HG03095 (cell line): Measurements from ENCODE around the gene SLC6A16.
"Not testable (repeated sequence)": the region's sequence is repeated elsewhere in the genome, so short reads cannot be mapped to it uniquely, and the experiment has no call there.

Source experiments
- ATAC-seq: cut with Tn5 transposase; IDR thresholded peaks from one replicate; pipeline ENCODE4 v1.9.1; 2021; ENCODE audit warnings: moderate library complexity; ENCODE audit not compliant: unreplicated experiment

SLC6A16 gene

DNA sequence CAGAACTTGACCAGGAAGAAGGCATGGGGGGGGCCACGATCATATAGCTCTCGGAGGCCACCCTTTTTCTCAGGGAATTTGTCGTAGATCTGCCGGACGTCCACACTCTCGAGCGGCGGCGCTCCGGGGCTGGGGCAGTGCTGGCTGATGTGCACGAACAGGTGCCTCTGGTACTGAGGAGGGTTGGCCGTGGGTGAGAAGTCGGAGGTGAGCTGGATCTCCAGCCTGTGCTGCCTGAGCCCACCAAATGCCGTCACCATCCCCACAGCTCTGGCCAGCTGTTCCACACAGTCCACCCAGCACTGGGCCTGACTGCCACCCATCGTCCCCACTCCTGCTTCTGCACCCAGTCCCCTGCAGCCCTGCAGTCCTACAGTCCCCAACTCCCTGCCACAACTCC lies 22.2 kb upstream of the SLC6A16 start:
- ATAC-seq, result no peak

DNA sequence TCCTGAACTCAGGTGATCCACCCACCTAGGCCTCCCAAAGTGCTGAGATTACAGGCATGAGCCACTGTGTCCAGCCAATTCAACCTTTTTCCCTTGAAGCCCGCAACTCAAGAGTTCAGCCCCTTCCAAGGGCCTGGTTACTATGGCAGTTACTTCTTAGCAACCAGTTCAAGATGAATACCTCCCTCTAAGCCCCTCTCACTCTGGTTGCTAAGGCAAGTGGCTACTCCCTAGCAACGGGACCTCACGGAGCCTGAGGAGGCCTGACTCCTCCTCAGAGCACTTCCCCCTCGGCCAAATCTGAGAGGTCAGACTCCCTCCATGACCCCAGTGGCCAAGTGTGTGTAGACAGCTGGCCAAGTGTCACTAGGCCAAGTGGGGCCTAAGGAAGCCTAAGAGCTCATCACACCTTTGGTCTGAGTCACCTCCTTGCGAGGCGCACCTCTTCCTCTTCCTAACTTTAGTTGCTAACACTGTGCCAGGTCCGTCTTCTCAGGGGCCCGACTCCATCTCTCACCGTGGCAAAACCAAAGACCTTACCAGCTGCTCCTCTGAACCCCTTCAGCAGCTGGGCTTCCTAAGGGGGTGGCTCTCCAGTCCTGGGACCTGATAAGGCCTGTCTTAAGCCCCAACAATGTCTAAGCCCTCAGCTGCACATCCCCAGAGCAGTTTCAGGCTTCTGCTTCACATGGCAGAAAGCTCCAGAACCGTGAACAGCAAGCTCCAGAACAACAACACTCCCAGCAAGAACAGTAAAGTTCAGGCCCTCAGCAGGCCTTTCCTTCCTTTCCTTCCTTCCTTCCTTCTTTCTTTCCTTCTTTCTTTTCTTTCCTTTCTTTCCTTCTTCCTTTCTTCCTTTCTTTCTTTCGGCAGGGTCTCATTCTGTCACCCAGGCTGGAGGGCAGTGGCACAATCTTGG lies 19.8 kb upstream of the SLC6A16 start:
- ATAC-seq, result no peak

DNA sequence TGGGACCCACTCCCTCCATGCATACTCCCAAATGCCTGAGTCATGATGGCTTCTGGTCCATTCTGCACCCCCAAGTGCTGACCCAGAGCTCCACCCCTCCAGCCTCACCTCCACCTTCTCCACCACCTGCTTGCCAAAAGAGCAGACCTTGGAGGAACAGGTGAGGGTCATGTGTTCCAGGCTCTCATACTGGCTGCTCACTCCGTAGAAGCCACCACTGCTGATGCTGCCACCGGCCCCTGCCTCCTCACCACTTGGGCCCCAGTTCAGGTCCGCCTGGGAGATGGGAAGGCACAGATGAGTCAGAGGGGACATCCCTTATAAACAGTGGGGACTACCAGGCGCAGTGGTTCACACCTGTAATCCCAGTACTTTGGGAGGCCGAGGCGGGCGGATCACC lies 18.1 kb upstream of the SLC6A16 start:
- ATAC-seq, result no peak

DNA sequence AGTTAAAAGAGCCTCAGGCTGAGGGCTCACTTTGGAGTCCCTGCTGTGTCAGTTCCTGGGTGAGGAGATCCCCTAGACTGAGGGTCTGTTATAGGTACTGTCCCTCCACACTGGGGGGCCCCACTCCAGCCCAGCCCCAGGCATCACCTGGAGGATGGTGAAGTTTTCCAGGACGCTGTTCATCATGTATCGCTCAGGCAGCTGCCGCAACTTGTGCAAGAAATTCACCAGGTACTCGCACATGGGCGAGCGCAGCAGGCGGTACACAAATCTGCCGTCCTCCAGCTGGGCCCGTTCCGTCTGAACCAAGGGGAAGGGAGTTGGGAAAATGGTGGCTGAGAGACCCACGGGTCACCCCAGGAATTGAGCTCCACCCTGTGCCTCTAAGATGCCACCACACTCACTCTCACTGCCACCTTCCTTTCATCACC lies 17.3 kb upstream of the SLC6A16 start:
- ATAC-seq, result no peak

DNA sequence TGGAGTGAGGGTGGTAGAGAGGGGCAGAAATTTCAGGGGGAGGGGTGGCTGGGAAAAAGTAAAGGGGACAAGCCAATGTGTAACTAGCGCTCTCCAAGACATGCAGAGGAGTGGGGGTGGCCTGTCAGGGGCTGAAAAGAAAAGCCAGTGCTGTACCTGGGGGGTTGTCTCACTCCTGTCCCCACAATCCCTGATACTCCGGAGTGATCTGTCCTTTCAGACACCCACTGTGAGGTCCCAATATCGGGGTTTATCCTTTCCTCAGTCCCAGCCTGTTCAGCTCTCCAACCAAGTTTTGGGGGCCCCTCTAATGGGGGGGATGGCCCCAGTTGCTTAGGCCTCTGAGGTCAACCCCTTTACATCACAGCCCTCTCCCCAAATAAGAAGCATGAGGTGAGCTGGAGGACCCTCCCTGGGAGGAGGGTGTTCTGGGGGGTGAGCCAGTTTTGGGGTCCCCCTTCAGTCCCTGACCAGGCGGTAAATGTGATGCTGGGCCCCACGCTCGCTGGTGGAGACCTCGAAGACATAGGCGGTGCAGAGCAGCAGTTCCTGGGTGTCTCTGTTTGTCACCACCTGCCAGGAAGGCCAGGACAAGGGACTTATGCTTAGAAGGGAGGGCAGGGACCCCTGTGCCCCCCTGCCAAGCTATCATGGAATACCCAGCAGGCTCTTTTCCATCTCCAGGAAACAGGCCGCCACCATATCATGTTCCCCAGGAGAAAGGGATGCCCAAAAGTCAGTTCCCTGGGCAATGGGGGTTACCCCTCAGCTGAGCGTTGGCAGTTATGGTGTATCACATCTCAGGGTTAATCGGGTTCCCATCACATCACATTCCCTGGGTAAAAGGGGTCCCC lies 16.1 kb upstream of the SLC6A16 start:
- no peak for ATAC-seq

DNA sequence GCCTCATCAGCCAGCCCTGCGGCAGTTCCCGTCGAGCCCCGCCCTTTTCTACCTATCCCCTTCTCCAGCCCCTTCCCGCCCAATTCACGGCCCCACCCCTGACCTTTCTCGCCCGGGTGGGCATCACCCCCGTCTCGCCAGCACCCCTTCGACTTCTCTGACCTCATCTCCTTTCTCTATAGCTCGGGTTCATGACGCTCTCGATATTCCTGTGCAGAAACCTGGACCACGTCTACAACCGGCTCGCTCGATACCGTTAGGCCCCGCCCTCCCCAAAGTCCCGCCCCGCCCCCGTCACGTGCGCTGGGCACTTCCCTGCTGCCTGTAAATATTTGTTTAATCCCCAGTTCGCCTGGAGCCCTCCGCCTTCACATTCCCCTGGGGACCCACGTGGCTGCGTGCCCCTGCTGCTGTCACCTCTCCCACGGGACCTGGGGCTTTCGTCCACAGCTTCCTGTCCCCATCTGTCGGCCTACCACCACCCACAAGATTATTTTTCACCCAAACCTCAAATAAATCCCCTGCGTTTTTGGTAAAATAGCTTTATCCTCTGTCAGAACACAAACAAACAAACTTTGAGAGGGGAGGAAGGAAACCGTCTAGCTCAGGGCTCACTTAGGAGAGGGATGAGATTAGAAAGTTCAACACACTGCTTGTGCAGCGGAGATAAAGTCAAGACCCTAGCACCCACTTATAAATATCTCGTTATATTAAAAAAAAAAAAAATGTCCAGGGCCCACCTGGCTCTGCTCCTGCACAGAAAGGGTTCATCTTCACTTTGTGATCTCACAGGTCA lies 15.3 kb upstream of the SLC6A16 start:
- peak; percentile 47 for ATAC-seq

DNA sequence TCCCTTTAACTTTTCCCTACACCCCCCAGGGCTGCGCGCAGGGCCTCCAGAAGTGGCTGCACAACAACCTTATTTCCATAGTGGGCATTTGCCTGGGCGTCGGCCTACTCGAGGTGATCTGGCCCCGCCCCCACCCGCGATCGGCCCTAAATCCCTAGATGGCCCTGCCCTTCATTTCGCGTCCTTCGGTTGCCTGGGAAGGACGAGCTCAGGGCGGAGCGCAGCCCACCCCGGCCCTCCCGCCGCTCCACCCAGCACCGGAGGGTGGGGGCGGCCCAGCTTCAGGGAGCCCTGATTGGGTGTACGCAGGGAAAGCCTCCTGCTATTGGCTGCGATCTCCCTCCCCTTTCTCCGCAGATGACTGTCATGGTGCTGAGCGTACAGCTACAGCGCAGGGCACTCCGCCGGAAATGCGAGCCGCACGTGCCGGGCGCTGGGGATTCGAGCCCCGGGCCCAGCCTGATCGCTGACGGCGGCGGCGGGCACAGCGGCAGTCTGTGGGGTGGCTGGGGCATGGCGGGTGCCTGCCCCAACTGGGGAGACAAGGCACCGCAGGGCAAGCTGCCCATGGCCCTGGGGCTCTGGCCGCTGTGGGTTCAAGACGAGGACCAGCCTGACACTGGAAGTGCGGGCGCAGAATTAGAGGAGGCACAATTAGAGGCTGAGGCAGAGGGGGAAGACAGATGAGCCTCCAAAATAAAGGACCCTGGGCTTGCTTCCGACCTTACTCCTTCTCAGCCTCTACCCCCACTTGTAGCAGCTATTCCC lies 14.5 kb upstream of the SLC6A16 start:
- no peak for ATAC-seq

DNA sequence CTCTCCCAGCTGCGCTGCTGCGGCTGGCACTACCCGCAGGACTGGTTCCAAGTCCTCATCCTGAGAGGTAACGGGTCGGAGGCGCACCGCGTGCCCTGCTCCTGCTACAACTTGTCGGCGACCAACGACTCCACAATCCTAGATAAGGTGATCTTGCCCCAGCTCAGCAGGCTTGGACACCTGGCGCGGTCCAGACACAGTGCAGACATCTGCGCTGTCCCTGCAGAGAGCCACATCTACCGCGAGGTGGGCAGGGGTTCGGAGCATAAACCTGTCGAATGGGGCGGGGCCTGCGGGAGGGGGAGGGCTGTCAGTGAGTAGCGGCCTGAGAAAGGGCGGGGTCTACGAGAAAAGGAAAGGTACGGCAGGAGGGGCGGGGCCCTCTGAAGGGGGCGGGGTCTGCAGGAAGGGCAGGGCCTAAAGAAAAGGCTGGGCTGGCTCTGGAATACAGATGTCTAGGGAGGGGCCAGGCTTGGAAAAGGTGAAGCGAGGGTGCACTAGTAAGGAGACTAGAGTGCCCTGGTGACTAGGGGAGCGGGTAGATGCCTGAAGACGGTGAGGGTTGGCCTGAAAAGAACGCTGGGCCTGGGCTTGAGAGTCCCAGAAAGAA lies 13.8 kb upstream of the SLC6A16 start:
- ATAC-seq, result no peak

DNA sequence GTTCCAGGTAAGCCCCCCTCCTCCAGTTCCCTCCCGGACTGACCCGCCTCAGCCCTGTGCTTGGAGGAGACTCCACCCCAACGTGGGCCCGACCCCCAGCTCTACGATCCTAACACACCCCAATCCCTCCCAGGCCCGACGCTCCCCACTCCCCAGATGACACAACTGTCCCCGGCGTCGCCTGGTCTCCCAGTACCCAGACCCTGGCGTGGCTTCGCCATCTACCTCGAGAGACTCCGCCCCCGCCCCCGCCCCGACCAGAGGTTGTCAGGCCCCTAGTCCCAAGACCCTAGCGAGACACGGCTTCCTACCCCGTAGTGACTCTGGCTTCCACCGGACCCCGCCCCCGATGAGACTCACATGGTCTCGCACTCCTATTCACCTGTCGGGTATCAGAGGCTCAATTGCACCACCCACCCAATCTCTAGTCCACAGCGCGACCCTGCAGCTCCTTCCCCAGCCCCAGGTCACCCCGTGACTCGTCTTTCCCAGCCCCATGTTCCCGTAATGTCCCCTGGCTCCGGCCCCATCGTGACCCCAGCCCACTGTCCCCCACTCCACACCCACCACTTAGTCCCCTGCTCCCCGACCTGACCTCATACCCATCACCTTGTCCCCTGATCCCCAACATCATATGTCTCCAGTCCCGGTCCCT lies 13.2 kb upstream of the SLC6A16 start:
- ATAC-seq, result no peak

DNA sequence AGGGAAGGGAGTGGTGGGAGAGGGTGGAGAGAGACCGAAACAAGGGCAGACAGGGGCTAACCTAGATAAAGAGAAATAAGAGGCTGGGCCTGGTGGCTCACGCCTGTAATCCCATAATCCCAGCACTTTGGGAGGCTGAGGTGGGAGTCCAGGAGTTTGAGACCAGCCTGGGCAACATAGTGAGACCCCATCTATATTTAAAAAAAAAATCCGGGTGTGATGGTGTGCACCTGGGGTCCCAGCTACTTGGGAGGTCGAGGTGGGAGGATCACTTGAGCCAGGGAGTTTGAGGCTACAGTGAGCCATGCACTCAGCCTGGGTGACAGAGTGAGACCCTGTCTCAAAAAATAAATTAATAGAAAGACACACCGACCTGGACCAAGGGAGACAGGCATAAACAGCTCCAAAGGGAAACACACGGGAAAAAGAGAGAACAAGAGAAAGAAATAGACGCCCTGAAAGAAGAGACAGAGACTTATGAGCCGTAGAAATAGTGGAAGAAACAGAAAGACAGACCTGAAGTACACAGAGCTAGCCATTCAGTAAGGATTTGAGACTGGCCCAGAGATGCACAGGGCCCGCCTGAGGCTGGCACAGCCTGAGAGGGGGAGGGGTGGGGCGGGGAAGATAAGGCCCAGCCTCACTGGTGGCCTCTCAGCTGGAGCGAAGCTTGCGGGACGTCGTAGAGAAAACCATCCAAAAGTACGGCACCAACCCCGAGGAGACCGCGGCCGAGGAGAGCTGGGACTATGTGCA lies 12.5 kb upstream of the SLC6A16 start:
- ATAC-seq, result no peak

DNA sequence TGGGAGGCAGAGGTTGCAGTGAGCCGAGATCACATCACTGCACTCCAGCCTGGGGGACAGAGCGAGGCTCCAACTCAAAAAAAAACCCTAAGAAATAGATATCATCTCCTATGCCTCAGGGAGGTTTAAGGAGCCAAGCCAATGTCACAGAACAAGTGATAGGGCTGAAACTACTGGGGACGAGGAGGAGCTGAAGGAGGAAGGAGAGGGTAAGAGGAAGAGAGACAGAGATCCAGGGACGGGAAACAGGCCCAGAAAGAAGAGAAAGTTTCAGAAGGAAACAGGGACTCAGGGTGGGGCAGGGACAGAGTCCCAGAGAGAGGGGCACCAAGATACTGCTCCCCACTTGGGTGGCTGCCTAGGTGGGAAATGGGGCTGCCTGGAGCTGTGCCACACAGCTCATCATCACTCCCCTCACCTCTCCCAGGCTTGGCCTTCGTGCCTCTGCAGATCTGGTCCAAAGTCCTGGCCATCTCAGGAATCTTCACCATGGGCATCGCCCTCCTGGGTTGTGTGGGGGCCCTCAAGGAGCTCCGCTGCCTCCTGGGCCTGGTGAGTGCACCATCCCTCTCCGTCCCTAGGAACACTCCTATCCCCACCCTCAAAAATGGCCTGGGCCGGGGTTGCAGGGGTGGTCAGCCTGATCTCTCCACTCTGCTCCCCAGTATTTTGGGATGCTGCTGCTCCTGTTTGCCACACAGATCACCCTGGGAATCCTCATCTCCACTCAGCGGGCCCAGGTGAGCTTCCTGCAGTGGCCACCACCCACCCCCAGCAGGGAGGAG lies 11.7 kb upstream of the SLC6A16 start:
- no peak for ATAC-seq

DNA sequence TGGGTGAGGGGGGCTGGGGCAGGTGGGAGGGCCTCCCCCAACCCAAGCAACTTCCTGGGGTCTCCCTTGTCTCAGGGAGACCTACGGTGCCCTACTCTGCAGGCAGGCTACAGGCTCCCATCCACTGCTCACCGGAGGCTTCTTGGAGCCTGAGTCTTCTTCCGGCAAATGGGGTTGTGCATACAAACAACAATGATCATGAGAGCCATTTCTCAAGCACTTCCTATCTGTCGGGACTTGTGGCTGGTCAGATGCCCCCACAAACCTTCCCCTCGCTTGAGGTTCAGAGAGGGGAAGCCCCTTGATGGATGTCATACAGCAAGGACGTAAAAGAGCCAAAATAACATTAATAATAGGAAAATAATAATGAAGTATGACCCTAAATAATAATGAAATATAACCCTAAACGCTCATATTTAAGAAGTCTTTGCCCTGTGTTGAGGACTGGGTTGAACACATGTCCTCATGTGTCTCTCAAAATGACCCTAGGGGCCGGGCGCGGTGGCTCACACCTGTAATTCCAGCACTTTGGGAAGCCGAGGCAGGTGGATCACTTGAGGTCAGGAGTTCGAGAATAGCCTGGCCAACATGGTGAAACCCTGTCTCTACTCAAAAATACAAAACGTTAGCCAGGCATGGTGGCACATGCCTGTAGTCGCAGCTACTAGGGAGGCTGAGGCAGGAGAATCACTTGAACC lies 10.9 kb upstream of the SLC6A16 start:
- ATAC-seq, result no peak

DNA sequence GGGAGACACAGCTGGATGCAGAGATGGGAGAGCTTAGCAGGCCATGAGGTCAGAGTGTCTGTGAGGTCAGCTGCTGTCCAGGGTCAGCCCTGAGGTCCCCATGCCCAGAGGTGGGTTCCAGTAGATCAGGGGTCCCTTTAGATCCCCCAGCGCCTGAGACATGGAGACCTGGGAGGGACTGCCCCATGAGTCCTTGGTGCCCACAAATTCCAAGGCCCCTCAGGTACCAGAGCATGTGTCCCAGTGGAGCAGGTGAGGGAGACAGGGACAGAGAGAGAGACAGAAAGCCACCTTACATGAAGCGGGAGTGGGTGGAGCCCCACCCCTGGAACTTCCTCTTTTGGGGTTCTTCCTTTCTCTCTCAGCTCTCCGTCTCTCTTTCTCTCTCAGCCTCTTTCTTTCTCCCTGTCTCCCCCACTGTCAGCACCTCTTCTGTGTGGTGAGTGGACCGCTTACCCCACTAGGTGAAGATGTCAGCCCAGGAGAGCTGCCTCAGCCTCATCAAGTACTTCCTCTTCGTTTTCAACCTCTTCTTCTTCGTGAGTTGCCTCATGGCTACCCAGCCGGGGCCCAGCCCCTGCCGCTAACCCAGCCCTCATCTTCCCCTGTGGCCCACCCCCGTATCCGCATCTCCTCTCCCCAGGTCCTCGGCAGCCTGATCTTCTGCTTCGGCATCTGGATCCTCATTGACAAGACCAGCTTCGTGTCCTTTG lies 10.2 kb upstream of the SLC6A16 start, which contains the start of gene CD37:
Gene CD37, plus strand, starts transcription at position 336 of the 713 bp plus-strand sequence. Its CDS starts 135 bp downstream, at position 471.
- no peak for ATAC-seq

DNA sequence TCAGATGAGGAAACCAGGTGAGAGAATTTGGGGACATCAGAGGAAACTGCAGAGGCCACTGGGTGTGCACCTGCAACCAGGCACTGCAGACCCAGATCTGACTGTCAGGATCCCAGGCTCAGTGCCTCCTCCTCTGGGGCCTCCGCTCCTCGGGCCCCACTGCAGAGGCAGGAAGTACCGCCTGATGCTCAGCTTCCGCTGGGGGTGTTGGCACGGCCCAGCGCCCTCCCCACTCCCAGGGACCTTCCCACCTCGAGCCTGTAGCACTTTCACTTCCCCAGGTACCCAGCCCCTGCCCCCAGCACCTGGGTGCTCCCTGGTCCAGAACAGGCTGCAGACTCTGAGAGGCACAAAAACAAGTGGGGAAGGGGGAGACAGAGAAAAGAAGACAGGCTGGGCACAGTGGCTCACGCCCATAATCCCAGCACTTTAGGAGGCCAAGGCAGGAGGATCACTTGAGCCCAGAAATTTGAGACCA lies 8.9 kb upstream of the SLC6A16 start:
- no peak for ATAC-seq

DNA sequence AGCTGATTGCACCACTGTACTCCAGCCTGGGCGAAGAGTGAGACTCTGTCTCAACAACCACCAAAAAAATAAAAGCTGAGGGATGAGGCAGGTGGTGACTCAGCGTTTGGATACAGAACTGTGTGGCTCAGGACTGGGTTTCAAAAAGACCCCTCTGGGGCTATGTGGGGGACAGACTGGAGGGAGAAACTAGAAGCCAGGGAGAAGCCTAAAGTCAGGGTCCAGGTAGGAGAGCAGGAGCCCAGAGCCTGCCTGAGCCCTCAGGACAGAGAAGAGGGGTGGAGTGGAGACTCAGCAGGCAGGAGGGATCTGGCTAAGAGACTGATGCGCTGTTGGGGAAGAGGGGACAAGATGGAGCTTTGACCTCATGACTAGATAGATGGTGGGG lies 8.4 kb upstream of the SLC6A16 start:
- no peak for ATAC-seq

DNA sequence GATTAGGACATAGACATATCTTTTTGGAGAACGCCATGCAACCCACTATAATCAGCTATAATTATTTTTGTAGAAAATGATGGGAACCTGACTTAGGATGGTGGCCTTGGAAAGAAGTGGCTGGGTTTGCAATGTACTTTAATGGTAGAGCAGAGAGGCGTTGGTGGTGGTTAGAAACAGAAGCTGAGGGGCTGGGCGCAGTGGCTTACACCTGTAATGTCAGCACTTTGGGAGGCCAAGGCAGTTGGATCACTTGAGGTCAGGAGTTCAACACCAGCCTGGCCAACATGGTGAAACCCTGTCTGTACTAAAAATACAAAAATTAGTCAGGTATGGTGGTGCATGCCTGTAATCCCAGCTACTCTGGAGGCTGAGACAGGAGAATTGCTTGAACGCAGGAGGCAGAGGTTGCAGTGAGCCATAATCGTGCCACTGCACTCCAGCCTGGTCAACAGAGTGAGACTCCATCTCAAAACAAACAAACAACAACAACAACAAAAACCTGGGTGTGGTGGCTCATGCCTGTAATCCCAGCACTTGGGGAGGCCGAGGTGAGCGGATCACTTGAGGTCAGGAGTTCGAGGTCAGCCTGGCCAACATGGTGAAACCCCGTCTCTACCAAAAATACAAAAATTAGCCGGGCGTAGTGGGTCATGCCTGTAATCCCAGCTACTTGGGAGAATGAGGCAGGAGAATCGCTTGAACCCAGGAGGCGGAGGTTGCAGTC lies 7.9 kb upstream of the SLC6A16 start:
- not testable (repeated sequence) for ATAC-seq
